Astrocyte (in vitro differentiated cells and primary cell): ENCODE results near the gene SUSD3.

Source experiments
- CTCF ChIP-seq: IDR thresholded peaks from 2 replicates; pipeline ENCODE4 v1.5.1; 2011; ENCODE audit warnings: low read depth, mild to moderate bottlenecking, inconsistent platforms, low read length, moderate library complexity; ENCODE audit not compliant: insufficient read depth
- EZH2 ChIP-seq: IDR thresholded peaks from 2 replicates; pipeline ENCODE4 v1.6.1; 2012; ENCODE audit warnings: mild to moderate bottlenecking, low read length, inconsistent platforms; ENCODE audit not compliant: insufficient read depth

GRCh38 chr9:93097511-93098201 lies 39.2 kb downstream of the SUSD3 start:
- TF ChIP-seq CTCF (no peak), EZH2 (no peak)
